NCI-H82 (cell line): Measurements from ENCODE around the gene AFF2.
A peak's percentile ranks its signal among the peaks of the same experiment; 100 is the strongest.
"Not testable (repeated sequence)": the region's sequence is repeated elsewhere in the genome, so short reads cannot be mapped to it uniquely, and the experiment has no call there.

Experiments
- DNase-seq: peaks from one replicate; lab custom pipeline; 2025; lab: John Stamatoyannopoulos, UW

The AFF2 gene

GRCh38 chrX:148836741-148837140 is 336.3 kb downstream of the AFF2 start:
- no peak for DNase-seq

GRCh38 chrX:148850631-148851030 is 350.2 kb downstream of the AFF2 start:
- DNase-seq: no peak

- DNase-seq: peak; percentile 11
Measured at GRCh38 chrX:148854306-148854705, 353.9 kb downstream of the AFF2 start.

- no peak for DNase-seq
Measured at GRCh38 chrX:148856505-148856904, 356.1 kb downstream of the AFF2 start.

- DNase-seq: peak; percentile 23
Measured at GRCh38 chrX:148865277-148866210, 365.1 kb downstream of the AFF2 start.

- DNase-seq: no peak
Measured at GRCh38 chrX:148867596-148867995, 367.2 kb downstream of the AFF2 start.

GRCh38 chrX:148871422-148872160 is 371.2 kb downstream of the AFF2 start:
- DNase-seq: no peak

- DNase-seq: no peak
Measured at GRCh38 chrX:148872161-148872535, 371.7 kb downstream of the AFF2 start.

GRCh38 chrX:148872881-148873280 is 372.5 kb downstream of the AFF2 start:
- no peak for DNase-seq

GRCh38 chrX:148874636-148875246 is 374.3 kb downstream of the AFF2 start:
- no peak for DNase-seq

- DNase-seq: no peak
Measured at GRCh38 chrX:148878371-148878770, 378.0 kb downstream of the AFF2 start.

GRCh38 chrX:148885203-148885602 is 384.8 kb downstream of the AFF2 start:
- DNase-seq: no peak

GRCh38 chrX:148893395-148893794 is 393.0 kb downstream of the AFF2 start:
- DNase-seq: no peak

GRCh38 chrX:148902581-148902980 is 402.2 kb downstream of the AFF2 start:
- no peak for DNase-seq

GRCh38 chrX:148903176-148903575 is 402.8 kb downstream of the AFF2 start:
- DNase-seq: no peak

- no peak for DNase-seq
Measured at GRCh38 chrX:148904421-148905111, 404.1 kb downstream of the AFF2 start.

GRCh38 chrX:148905400-148905799 is 405.0 kb downstream of the AFF2 start:
- no peak for DNase-seq

GRCh38 chrX:148906628-148907027 is 406.2 kb downstream of the AFF2 start:
- DNase-seq: not testable (repeated sequence)

- DNase-seq: no peak
Measured at GRCh38 chrX:148909758-148910157, 409.3 kb downstream of the AFF2 start.

GRCh38 chrX:148913971-148914370 is 413.6 kb downstream of the AFF2 start:
- DNase-seq: no peak

- no peak for DNase-seq
Measured at GRCh38 chrX:148914783-148915182, 414.4 kb downstream of the AFF2 start.

- DNase-seq: no peak
Measured at GRCh38 chrX:148915474-148915873, 415.1 kb downstream of the AFF2 start.
